A549 (cell line): ENCODE results near the gene SDC3. TPM values are rescaled to one million over a fixed set of nuclear protein-coding genes. Genes with fewer than 3 reads are reported as not detected.
"Not testable (repeated sequence)": the region's sequence is repeated elsewhere in the genome, so short reads cannot be mapped to it uniquely, and the experiment has no call there.

Experiments used
- ATAC-seq, 2 experiments: fragments of 200-7000 bp in 1 of 2; fragments of >200 bp in 1 of 2; cut with Nextera tagmentation in 1 of 2; cut with Tn5 transposase in 1 of 2; 3 replicates each; pipeline versions ENCODE4 v1.8.0 to v1.9.1; 2018 to 2020; ENCODE audit warnings: mild to moderate bottlenecking in 1 of 2, moderate library complexity in 1 of 2
- CTCF ChIA-PET: fragments of 300-600 bp; sonication (Branson Sonifier 250); formaldehyde crosslinking; extraction: SDS; loops from one replicate; lab custom pipeline; 2021; ENCODE audit warnings: antibody characterized with exemption, inconsistent platforms; lab: Yijun Ruan, JAX
- POLR2A ChIA-PET: fragments of 350-600 bp; formaldehyde crosslinking; extraction: SDS; loops from one replicate; lab custom pipeline; 2021; ENCODE audit warnings: antibody characterized with exemption, inconsistent platforms; lab: Yijun Ruan, JAX
- DNase-seq, 2 experiments: peaks; one replicate each; pipeline versions ENCODE4 v3.0.0 to v3.0.0-alpha.2; 2011 to 2016; ENCODE audit warnings: low read depth in 1 of 2, low spot score in 1 of 2
- FAIRE-seq: peaks from 2 replicates; lab custom pipeline; 2011; peaks lifted over from hg19 to GRCh38; lab: Jason Lieb, UNC
- H3K27ac ChIP-seq, 2 experiments: fragments of >200 bp; sonication (Bioruptor Twin); formaldehyde crosslinking; 3 replicates each; pipeline ENCODE4 v1.5.1; 2016 to 2017
- H3K4me1 ChIP-seq: fragments of >200 bp; sonication (Bioruptor Twin); formaldehyde crosslinking; 3 replicates; pipeline ENCODE4 v1.6.1; 2016
- H3K4me2 ChIP-seq: fragments of >200 bp; sonication (Bioruptor Twin); formaldehyde crosslinking; 3 replicates; pipeline ENCODE4 v1.6.1; 2016
- H3K4me3 ChIP-seq: fragments of >200 bp; sonication (Bioruptor Twin); formaldehyde crosslinking; 3 replicates; pipeline ENCODE4 v1.5.1; 2016
- H3K9me3 ChIP-seq: fragments of >200 bp; sonication (Bioruptor Twin); formaldehyde crosslinking; 3 replicates; pipeline ENCODE4 v1.6.1; 2016
- ATOH8 ChIP-seq: fragments of 250-450 bp; sonication (Bioruptor Pico); IDR thresholded peaks from 2 replicates; pipeline ENCODE4 v1.5.0; 2020; ENCODE audit warnings: low read depth, mild to moderate bottlenecking, moderate library complexity
- BCL3 ChIP-seq: fragments of >200 bp; sonication (Bioruptor Twin); formaldehyde crosslinking; IDR thresholded peaks from 3 replicates; pipeline ENCODE4 v1.6.1; 2016
- BHLHE40 ChIP-seq: IDR thresholded peaks from 2 replicates; pipeline ENCODE4 v1.6.1; 2012; ENCODE audit warnings: low read depth, low read length, inconsistent platforms
- CTCF ChIP-seq: fragments of >200 bp; sonication (Bioruptor Twin); formaldehyde crosslinking; IDR thresholded peaks from 3 replicates; pipeline ENCODE4 v1.5.1; 2016
- EHMT2 ChIP-seq: fragments of 200-600 bp; sonication (generic); IDR thresholded peaks from 2 replicates; pipeline ENCODE4 v1.6.1; 2016; ENCODE audit warnings: antibody characterized with exemption, low read depth, mild to moderate bottlenecking, moderate library complexity
- ELK1 ChIP-seq: fragments of 150-350 bp; IDR thresholded peaks from 2 replicates; pipeline ENCODE4 v1.6.1; 2014; ENCODE audit warnings: low read depth, mild to moderate bottlenecking, low read length
- ESRRA ChIP-seq: fragments of 150-350 bp; IDR thresholded peaks from 2 replicates; pipeline ENCODE4 v1.6.1; 2014; ENCODE audit warnings: mild to moderate bottlenecking, low read length, borderline replicate concordance
- FOSL2 ChIP-seq, 2 experiments: fragments of 450-650 bp in 1 of 2; fragments of >200 bp in 1 of 2; sonication (Bioruptor Twin) in 1 of 2; formaldehyde crosslinking; IDR thresholded peaks; 2 replicates each; pipeline versions ENCODE4 v1.5.0 to v1.6.1; 2016 to 2020; ENCODE audit warnings: mild to moderate bottlenecking in 1 of 2, moderate library complexity in 1 of 2
- GATA3 ChIP-seq: IDR thresholded peaks from 2 replicates; pipeline ENCODE4 v1.6.1; 2012; ENCODE audit warnings: borderline replicate concordance
- HDAC2 ChIP-seq: fragments of 200-600 bp; sonication (generic); IDR thresholded peaks from 2 replicates; pipeline ENCODE4 v1.6.1; 2016
- HES2 ChIP-seq: fragments of >200 bp; sonication (Bioruptor Twin); formaldehyde crosslinking; IDR thresholded peaks from 2 replicates; pipeline ENCODE4 v1.6.1; 2016
- KDM1A ChIP-seq: fragments of 200-600 bp; sonication (generic); IDR thresholded peaks from 2 replicates; pipeline ENCODE4 v1.6.1; 2016; ENCODE audit warnings: low read depth, mild to moderate bottlenecking
- KDM5A ChIP-seq: fragments of 200-600 bp; sonication (generic); IDR thresholded peaks from 2 replicates; pipeline ENCODE4 v1.6.1; 2016; ENCODE audit warnings: antibody characterized with exemption, mild to moderate bottlenecking
- NFE2L2 ChIP-seq: fragments of 150-350 bp; conservative IDR thresholded peaks from 2 replicates; pipeline ENCODE4 v1.6.1; 2014; ENCODE audit warnings: low read length
- NPAS2 ChIP-seq: fragments of 250-450 bp; sonication (Bioruptor Pico); IDR thresholded peaks from 2 replicates; pipeline ENCODE4 v1.8.0; 2022; ENCODE audit warnings: mild to moderate bottlenecking, moderate library complexity, borderline replicate concordance
- POLR2AphosphoS2 ChIP-seq: conservative IDR thresholded peaks from 2 replicates; pipeline ENCODE4 v1.6.1; 2012; ENCODE audit warnings: low read length, improper control_type of control experiment, inconsistent platforms
- RAD21 ChIP-seq, 2 experiments: fragments of >200 bp in 1 of 2; sonication (Bioruptor Twin) in 1 of 2; formaldehyde crosslinking in 1 of 2; IDR thresholded peaks in 1 of 2; conservative IDR thresholded peaks in 1 of 2; 2 replicates in 1 of 2; 3 replicates in 1 of 2; pipeline ENCODE4 v1.6.1; 2012 to 2018; ENCODE audit warnings: inconsistent platforms in 1 of 2
- RNF2 ChIP-seq: fragments of 200-600 bp; sonication (generic); IDR thresholded peaks from 2 replicates; pipeline ENCODE4 v1.6.1; 2016; ENCODE audit warnings: low read depth, mild to moderate bottlenecking, antibody characterized with exemption, moderate library complexity, borderline replicate concordance
- SMC3 ChIP-seq: fragments of >200 bp; sonication (Bioruptor Twin); formaldehyde crosslinking; IDR thresholded peaks from 3 replicates; pipeline ENCODE4 v1.6.1; 2018; ENCODE audit warnings: inconsistent platforms
- SREBF2 ChIP-seq: fragments of 450-650 bp; IDR thresholded peaks from 2 replicates; pipeline ENCODE4 v1.6.1; 2014; ENCODE audit warnings: mild to moderate bottlenecking, moderate library complexity
- USF2 ChIP-seq: fragments of 450-650 bp; IDR thresholded peaks from 2 replicates; pipeline ENCODE4 v1.6.1; 2014; ENCODE audit warnings: antibody characterized with exemption
- ZFP36 ChIP-seq: fragments of 450-650 bp; IDR thresholded peaks from 2 replicates; pipeline ENCODE4 v1.6.1; 2014; ENCODE audit warnings: borderline replicate concordance; ENCODE audit not compliant: partially characterized antibody
- WGBS: methylation state at CpG from one replicate; pipeline ENCODE4 v1.1.6; 2017; ENCODE audit errors: missing lambda C conversion rate; 5-methylcytosine and 5-hydroxymethylcytosine counted together
- polyA plus RNA-seq, 4 experiments: library from polyadenylated mRNA; depleted of rRNA in 3 of 4; stranded (reverse); fragments of >200 nt; fragmentation: RNase III in 1 of 4; extraction: RNeasy Plus Mini Kit Qiagen cat#74134 plus additional on column Dnase treatment in 1 of 4; gene quantifications; 2 replicates in 3 of 4; 3 replicates in 1 of 4; pipeline ENCODE4 v1.2.3, GENCODE V29; 2011 to 2017

SDC3 gene
- polyA plus RNA-seq, 2 of the 4 experiments (the other 2 are of a cell fraction), result 2.0 to 8.9 TPM

- TF ChIP-seq USF2, result no peak
- TF ChIP-seq ZFP36, result no peak
- TF ChIP-seq HES2, result no peak
- no peak overlapping the region for H3K4me3 ChIP-seq
- POLR2A ChIA-PET, result no interaction called here
- no peaks in the 10 kb centered on the region for H3K4me1 ChIP-seq
- DNase-seq (no peak), FAIRE-seq (no peak), ATAC-seq (peak in 1 of 2 experiments; percentile 22; a peak in 1 of 6 replicates)
- CTCF ChIA-PET, result no interaction called here
- no peak overlapping the region for H3K4me2 ChIP-seq
- H3K27ac ChIP-seq, result no peak overlapping the region
- H3K9me3 ChIP-seq, result no peaks in the 10 kb centered on the region
- 67% methylated on average over 1 of the region's 3 CpGs for WGBS
These were observed 38.5 kb downstream of the SDC3 start for GRCh38 chr1:30870035-30870434.

- POLR2A ChIA-PET, result no interaction called here
- no peak for ATAC-seq
- CTCF ChIA-PET, result interaction anchor here (1.0 to 3.3 kb wide), 2 partner anchors 43 to 67 kb away, joined by 4 to 17 read pairs; no protein-coding TSS in a partner anchor
These were observed 39.6 kb downstream of the SDC3 start for GRCh38 chr1:30868833-30869435.

GRCh38 chr1:30868057-30868456, 40.5 kb downstream of the SDC3 start:
- ATAC-seq, H3K4me3 ChIP-seq, FAIRE-seq, DNase-seq, H3K27ac ChIP-seq, H3K4me2 ChIP-seq, POLR2A ChIA-PET, H3K9me3 ChIP-seq, H3K4me1 ChIP-seq: not testable (repeated sequence)
- CTCF ChIA-PET, result interaction anchor here (0.9 to 3.3 kb wide), 3 partner anchors 44 to 86 kb away, joined by 3 to 17 read pairs (median 4); no protein-coding TSS in a partner anchor
- 79% methylated on average over 4 of the region's 4 CpGs for WGBS

More at GRCh38 chr1:30868833-30869435, 39.6 kb downstream of the SDC3 start:
- no peak overlapping the region for H3K4me2 ChIP-seq
- H3K4me1 ChIP-seq, result no peaks in the 10 kb centered on the region
- no peaks in the 10 kb centered on the region for H3K9me3 ChIP-seq
- DNase-seq (no peak), FAIRE-seq (no peak)
- TF ChIP-seq BCL3 (no peak), SMC3 (no peak), POLR2AphosphoS2 (no peak), BHLHE40 (no peak), SREBF2 (no peak), CTCF (no peak), GATA3 (no peak), RAD21 (conservative IDR thresholded peaks at IDR 0.05 in 1 of 2, IDR thresholded peaks at IDR 0.05 in 1 of 2) (no peak), ELK1 (no peak), NPAS2 (CRISPR knock-in tag) (no peak), ESRRA (no peak), HES2 (no peak), KDM5A (no peak), RNF2 (no peak), NFE2L2 (no peak), FOSL2 (IDR thresholded peaks at IDR 0.05) (no peak), FOSL2 (CRISPR knock-in tag; IDR thresholded peaks at IDR 0.05) (no peak), HDAC2 (no peak), ATOH8 (CRISPR knock-in tag) (no peak), EHMT2 (no peak), KDM1A (no peak)
- H3K27ac ChIP-seq, result no peak overlapping the region
- H3K4me3 ChIP-seq, result no peak overlapping the region
- WGBS, result 81% methylated on average over 13 of the region's 13 CpGs
